OCI-LY3 (cell line): ENCODE measurements around the gene PTGER2.

ENCODE experiments used
- H2AFZ ChIP-seq: fragments of 200-600, 300-600 bp; shearing (Covaris generic); 2 replicates; pipeline ENCODE4 v1.6.0; 2014; ENCODE audit warnings: antibody characterized with exemption, low read depth, low read length
- H3K27ac ChIP-seq: fragments of 200-600, 300-600 bp; sonication (generic); 2 replicates; pipeline ENCODE4 v1.5.1; 2014; ENCODE audit warnings: mild to moderate bottlenecking, low read length, moderate library complexity, mixed read lengths
- H3K27me3 ChIP-seq: fragments of 200-600, 300-600 bp; sonication (generic); 2 replicates; pipeline ENCODE4 v1.6.1; 2014; ENCODE audit warnings: low read depth, low read length, mixed read lengths
- H3K36me3 ChIP-seq: fragments of 200-600, 300-600 bp; sonication (generic); replicated peaks from 2 replicates; pipeline ENCODE3; 2014; ENCODE audit warnings: low read depth, low read length, mixed read lengths
- H3K4me1 ChIP-seq: fragments of 300-600, 200-600 bp; sonication (generic); 2 replicates; pipeline ENCODE4 v1.6.1; 2014; ENCODE audit warnings: low read length, mixed read lengths
- H3K4me2 ChIP-seq: fragments of 200-600, 300-600 bp; sonication (generic); 2 replicates; pipeline ENCODE4 v1.6.1; 2014; ENCODE audit warnings: low read length, mixed read lengths
- H3K4me3 ChIP-seq: fragments of 300-600, 200-600 bp; sonication (generic); 2 replicates; pipeline ENCODE4 v1.5.1; 2014; ENCODE audit warnings: antibody characterized with exemption, mild to moderate bottlenecking, low read length, moderate library complexity
- H3K79me2 ChIP-seq: fragments of 300-600, 200-600 bp; shearing (Covaris generic); 2 replicates; pipeline ENCODE4 v1.6.1; 2014; ENCODE audit warnings: mild to moderate bottlenecking, low read length, mixed read lengths
- H3K9ac ChIP-seq: fragments of 300-600, 200-600 bp; shearing (Covaris generic); 2 replicates; pipeline ENCODE4 v1.6.0; 2014; ENCODE audit warnings: mild to moderate bottlenecking, low read length, moderate library complexity
- H3K9me3 ChIP-seq: fragments of 200-600, 300-600 bp; shearing (Covaris generic); 2 replicates; pipeline ENCODE4 v1.6.1; 2014; ENCODE audit warnings: low read length, mixed read lengths; ENCODE audit not compliant: insufficient read depth
- H4K20me1 ChIP-seq: fragments of 200-600, 300-600 bp; sonication (generic); 2 replicates; pipeline ENCODE4 v1.6.1; 2016; ENCODE audit warnings: low read length, mixed read lengths; ENCODE audit not compliant: insufficient read depth
- EZH2phosphoT487 ChIP-seq: fragments of 200-600 bp; shearing (Covaris generic); IDR thresholded peaks from 2 replicates; pipeline ENCODE4 v1.6.1; 2018; ENCODE audit warnings: antibody characterized with exemption, mixed run types, low read depth
- TF ChIP-seq, protein P1 (sequence below): fragments of 200-600, 300-600 bp; sonication (generic); IDR thresholded peaks from 2 replicates; pipeline ENCODE4 v1.5.1; 2014; ENCODE audit warnings: antibody characterized with exemption, low read length, low read depth

Gene PTGER2, protein sequence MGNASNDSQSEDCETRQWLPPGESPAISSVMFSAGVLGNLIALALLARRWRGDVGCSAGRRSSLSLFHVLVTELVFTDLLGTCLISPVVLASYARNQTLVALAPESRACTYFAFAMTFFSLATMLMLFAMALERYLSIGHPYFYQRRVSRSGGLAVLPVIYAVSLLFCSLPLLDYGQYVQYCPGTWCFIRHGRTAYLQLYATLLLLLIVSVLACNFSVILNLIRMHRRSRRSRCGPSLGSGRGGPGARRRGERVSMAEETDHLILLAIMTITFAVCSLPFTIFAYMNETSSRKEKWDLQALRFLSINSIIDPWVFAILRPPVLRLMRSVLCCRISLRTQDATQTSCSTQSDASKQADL

DNA sequence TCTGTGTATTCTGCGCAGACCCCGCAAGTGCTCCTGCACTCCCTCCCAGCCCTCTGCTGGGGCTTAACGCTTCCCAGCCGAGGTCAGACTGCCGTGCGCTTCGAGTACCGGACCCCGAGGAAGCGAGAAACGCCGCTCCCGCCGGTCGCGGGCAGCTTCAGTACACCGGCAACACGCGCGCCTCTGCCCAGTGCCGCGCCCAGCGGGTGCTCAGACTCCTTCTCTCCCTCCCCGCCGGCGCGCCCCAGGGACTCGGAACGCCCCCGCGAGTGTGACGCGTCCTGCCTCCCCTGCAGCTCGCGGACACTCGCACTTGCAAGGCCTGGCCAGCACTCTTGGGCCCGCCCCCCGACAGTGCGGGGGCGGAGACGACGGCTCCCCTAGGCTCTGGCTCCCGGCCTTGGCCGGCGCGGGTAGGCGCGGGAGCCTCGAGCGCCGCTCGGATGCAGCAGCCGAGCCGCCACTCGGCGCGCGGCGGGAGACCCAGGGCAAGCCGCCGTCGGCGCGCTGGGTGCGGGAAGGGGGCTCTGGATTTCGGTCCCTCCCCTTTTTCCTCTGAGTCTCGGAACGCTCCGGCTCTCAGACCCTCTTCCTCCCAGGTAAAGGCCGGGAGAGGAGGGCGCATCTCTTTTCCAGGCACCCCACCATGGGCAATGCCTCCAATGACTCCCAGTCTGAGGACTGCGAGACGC is at the start of gene PTGER2:
Gene PTGER2 (plus strand): TSS at position 410 of the 692 bp plus-strand sequence. CDS start 237 bp downstream, at position 647.
- H3K4me3 ChIP-seq = no peak within 1 kb of the TSS
- peaks cover 68% of the 10 kb centered on the region for H3K27me3 ChIP-seq
- no peak within 1 kb of the TSS for H3K27ac ChIP-seq
- peaks cover 9% of the 10 kb centered on the region; the same call in 1 of the 2 replicates for H3K9me3 ChIP-seq
- H2AFZ ChIP-seq = no peak within 1 kb of the TSS
- 0 out of 2 replicates have a peak, but pooled peaks cover 4% of the 10 kb centered on the region for H4K20me1 ChIP-seq
- H3K79me2 ChIP-seq = no peaks in the 10 kb centered on the region
- TF ChIP-seq, protein P1, sequence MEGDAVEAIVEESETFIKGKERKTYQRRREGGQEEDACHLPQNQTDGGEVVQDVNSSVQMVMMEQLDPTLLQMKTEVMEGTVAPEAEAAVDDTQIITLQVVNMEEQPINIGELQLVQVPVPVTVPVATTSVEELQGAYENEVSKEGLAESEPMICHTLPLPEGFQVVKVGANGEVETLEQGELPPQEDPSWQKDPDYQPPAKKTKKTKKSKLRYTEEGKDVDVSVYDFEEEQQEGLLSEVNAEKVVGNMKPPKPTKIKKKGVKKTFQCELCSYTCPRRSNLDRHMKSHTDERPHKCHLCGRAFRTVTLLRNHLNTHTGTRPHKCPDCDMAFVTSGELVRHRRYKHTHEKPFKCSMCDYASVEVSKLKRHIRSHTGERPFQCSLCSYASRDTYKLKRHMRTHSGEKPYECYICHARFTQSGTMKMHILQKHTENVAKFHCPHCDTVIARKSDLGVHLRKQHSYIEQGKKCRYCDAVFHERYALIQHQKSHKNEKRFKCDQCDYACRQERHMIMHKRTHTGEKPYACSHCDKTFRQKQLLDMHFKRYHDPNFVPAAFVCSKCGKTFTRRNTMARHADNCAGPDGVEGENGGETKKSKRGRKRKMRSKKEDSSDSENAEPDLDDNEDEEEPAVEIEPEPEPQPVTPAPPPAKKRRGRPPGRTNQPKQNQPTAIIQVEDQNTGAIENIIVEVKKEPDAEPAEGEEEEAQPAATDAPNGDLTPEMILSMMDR = no peak
- no peak for TF ChIP-seq EZH2phosphoT487
- peaks cover 13% of the 10 kb centered on the region for H3K4me1 ChIP-seq
- no peak within 1 kb of the TSS for H3K4me2 ChIP-seq
- no peak within 1 kb of the TSS for H3K9ac ChIP-seq
- no peaks in the 10 kb centered on the region for H3K36me3 ChIP-seq

DNA sequence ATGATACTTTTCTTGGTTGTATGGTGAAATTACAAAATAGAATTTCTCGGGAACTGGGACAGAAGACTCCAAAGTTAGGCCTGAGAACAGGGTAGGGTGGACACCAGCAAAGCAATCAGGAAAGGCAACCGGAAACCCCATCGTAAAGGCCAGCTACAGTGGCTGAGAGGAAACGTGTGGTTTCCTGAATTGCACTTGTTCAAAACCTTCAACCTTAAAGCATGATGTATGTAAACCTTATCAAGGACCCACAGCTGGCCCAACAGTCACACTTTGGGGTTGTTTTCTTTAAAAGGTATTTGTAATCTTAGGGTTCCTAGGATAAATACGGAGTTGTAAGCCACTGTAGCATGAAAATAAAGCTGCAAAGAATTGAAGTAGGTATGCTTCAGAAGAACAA is 48.9 kb upstream of the PTGER2 start:
- H3K4me3 ChIP-seq = no peak overlapping the region
- peaks cover 30% of the 10 kb centered on the region for H3K4me1 ChIP-seq
- no peak overlapping the region for H2AFZ ChIP-seq
- no peak for TF ChIP-seq EZH2phosphoT487
- TF ChIP-seq, protein P1 = no peak
- peaks cover 29% of the 10 kb centered on the region for H3K79me2 ChIP-seq
- H3K9me3 ChIP-seq = no peaks in the 10 kb centered on the region
- no peak overlapping the region for H3K4me2 ChIP-seq
- H3K27ac ChIP-seq = no peak overlapping the region
- H3K36me3 ChIP-seq = no peaks in the 10 kb centered on the region
- H4K20me1 ChIP-seq = no peaks in the 10 kb centered on the region
- H3K27me3 ChIP-seq = no peaks in the 10 kb centered on the region
- no peak overlapping the region for H3K9ac ChIP-seq

DNA sequence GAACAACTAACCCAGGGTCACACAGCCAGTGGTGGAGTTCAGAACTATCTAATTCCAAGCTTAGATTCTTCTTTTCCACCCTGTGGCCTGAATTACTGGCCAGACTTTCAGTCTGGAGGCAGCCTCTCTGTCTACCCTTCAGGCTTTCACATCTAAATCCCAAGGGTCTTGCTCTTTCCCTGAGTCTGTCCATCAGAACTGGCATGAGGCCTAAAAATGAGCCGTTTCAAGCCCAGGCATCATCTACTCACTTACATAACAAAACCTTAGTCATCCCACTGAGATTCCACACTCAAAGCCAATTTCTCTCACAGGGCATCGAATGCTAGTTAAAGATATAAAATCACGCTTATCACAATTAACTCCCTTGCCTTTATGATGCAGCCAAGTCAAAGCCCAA is 47.9 kb upstream of the PTGER2 start:
- Histone ChIP-seq H3K4me2 (no peak overlapping the region), H2AFZ (no peak overlapping the region), H3K27me3 (no peaks in the 10 kb centered on the region)

More for the DNA sequence above, 47.9 kb upstream of the PTGER2 start:
- Histone ChIP-seq H3K4me3 (no peak overlapping the region), H3K36me3 (no peaks in the 10 kb centered on the region), H3K27ac (no peak overlapping the region), H3K79me2 (peaks cover 38% of the 10 kb centered on the region), H4K20me1 (no peaks in the 10 kb centered on the region), H3K4me1 (peaks cover 38% of the 10 kb centered on the region), H3K9me3 (no peaks in the 10 kb centered on the region), H3K9ac (no peak overlapping the region)
- TF ChIP-seq, protein P1 = no peak
- no peak for TF ChIP-seq EZH2phosphoT487
